Ishikawa (cell line): ENCODE data around the gene NLGN1.

Experiments used
- CEBPB ChIP-seq: IDR thresholded peaks from 2 replicates; pipeline ENCODE4 v1.6.1; 2012
- CREB1 ChIP-seq: IDR thresholded peaks from 2 replicates; pipeline ENCODE4 v1.6.1; 2012; ENCODE audit warnings: low read depth
- EGR1 ChIP-seq: IDR thresholded peaks from 2 replicates; pipeline ENCODE4 v1.6.1; 2012
- EP300 ChIP-seq: IDR thresholded peaks from 2 replicates; pipeline ENCODE4 v1.6.1; 2012; ENCODE audit warnings: borderline replicate concordance
- FOXM1 ChIP-seq: IDR thresholded peaks from 2 replicates; pipeline ENCODE4 v1.6.1; 2012; ENCODE audit warnings: low read depth, borderline replicate concordance
- MAX ChIP-seq: IDR thresholded peaks from 2 replicates; pipeline ENCODE4 v1.6.1; 2012
- NFIC ChIP-seq: IDR thresholded peaks from 2 replicates; pipeline ENCODE4 v1.6.1; 2012
- RAD21 ChIP-seq: IDR thresholded peaks from 2 replicates; pipeline ENCODE4 v1.6.1; 2012; ENCODE audit warnings: low read depth
- REST ChIP-seq: IDR thresholded peaks from 2 replicates; pipeline ENCODE4 v1.6.1; 2012; ENCODE audit warnings: low read depth, mild to moderate bottlenecking
- TAF1 ChIP-seq: IDR thresholded peaks from 2 replicates; pipeline ENCODE4 v1.6.1; 2012; ENCODE audit warnings: low read depth, mild to moderate bottlenecking
- TCF12 ChIP-seq: IDR thresholded peaks from 2 replicates; pipeline ENCODE4 v1.6.1; 2012; ENCODE audit warnings: low read depth
- TEAD4 ChIP-seq: IDR thresholded peaks from 2 replicates; pipeline ENCODE4 v1.6.1; 2012
- USF1 ChIP-seq: IDR thresholded peaks from 2 replicates; pipeline ENCODE4 v1.6.1; 2012
- YY1 ChIP-seq: IDR thresholded peaks from 2 replicates; pipeline ENCODE4 v1.6.1; 2012; ENCODE audit warnings: low read depth
- ZBTB7A ChIP-seq: IDR thresholded peaks from 2 replicates; pipeline ENCODE4 v1.6.1; 2012; ENCODE audit warnings: low read depth

Gene NLGN1

GRCh38 chr3:174223626-174224025, 826.1 kb downstream of the NLGN1 start:
- TF ChIP-seq TAF1 (no peak), USF1 (no peak), EGR1 (no peak), CREB1 (no peak), TCF12 (no peak), REST (no peak), MAX (no peak), TEAD4 (no peak)

- no peak for TF ChIP-seq EGR1
- TF ChIP-seq TCF12: no peak
- TF ChIP-seq NFIC: no peak
- no peak for TF ChIP-seq RAD21
- no peak for TF ChIP-seq MAX
- no peak for TF ChIP-seq TAF1
- TF ChIP-seq YY1: no peak
- TF ChIP-seq CEBPB: no peak
Observed at GRCh38 chr3:174229916-174230315, 832.4 kb downstream of the NLGN1 start.

GRCh38 chr3:174232658-174233429, 835.3 kb downstream of the NLGN1 start:
- no peak for TF ChIP-seq RAD21
- no peak for TF ChIP-seq USF1
- no peak for TF ChIP-seq NFIC
- no peak for TF ChIP-seq YY1

- TF ChIP-seq RAD21 (no peak), CREB1 (no peak), FOXM1 (no peak), EP300 (no peak), ZBTB7A (no peak), NFIC (no peak), CEBPB (no peak)
Observed at GRCh38 chr3:174233511-174233910, 836.0 kb downstream of the NLGN1 start.

GRCh38 chr3:174242311-174243041, 844.9 kb downstream of the NLGN1 start:
- no peak for TF ChIP-seq TEAD4

GRCh38 chr3:174243171-174243570, 845.6 kb downstream of the NLGN1 start:
- TF ChIP-seq CREB1 (no peak), ZBTB7A (no peak), NFIC (no peak), MAX (no peak), USF1 (no peak), EP300 (no peak), REST (no peak), YY1 (no peak), TCF12 (no peak), TEAD4 (no peak), CEBPB (no peak), FOXM1 (no peak), EGR1 (no peak), TAF1 (no peak)
